GM19372 (cell line): Measurements from ENCODE around the gene ACTR10.

Experiments
- ATAC-seq: cut with Tn5 transposase; IDR thresholded peaks from one replicate; pipeline ENCODE4 v1.9.1; 2021; ENCODE audit warnings: mild to moderate bottlenecking, low read depth, moderate library complexity; ENCODE audit not compliant: unreplicated experiment

ACTR10 gene

GRCh38 chr14:58199726-58200479, at the start of gene ACTR10:
ACTR10 (plus strand) TSS chr14:58200149; CDS start chr14:58200218, 69 bp downstream.
- ATAC-seq, result peak; percentile 91

GRCh38 chr14:58150243-58150805, 49.6 kb upstream of the ACTR10 start:
- ATAC-seq, result no peak

GRCh38 chr14:58151133-58152013, 48.6 kb upstream of the ACTR10 start:
- ATAC-seq, result peak; percentile 37

- peak; percentile 87 for ATAC-seq
Observed at GRCh38 chr14:58152014-58152857, 47.7 kb upstream of the ACTR10 start, which contains the start of gene ARMH4. ARMH4 (minus strand) TSS chr14:58152213; CDS start chr14:58139358, 12,855 bp downstream.

GRCh38 chr14:58160561-58160960, 39.4 kb upstream of the ACTR10 start:
- ATAC-seq, result no peak

GRCh38 chr14:58166005-58166983, 33.7 kb upstream of the ACTR10 start:
- peak; percentile 60 for ATAC-seq

GRCh38 chr14:58167057-58167456, 32.9 kb upstream of the ACTR10 start:
- ATAC-seq, result no peak

GRCh38 chr14:58167891-58168290, 32.1 kb upstream of the ACTR10 start:
- no peak for ATAC-seq

- peak; percentile 74 for ATAC-seq
Observed at GRCh38 chr14:58171090-58171489, 28.9 kb upstream of the ACTR10 start.

- no peak for ATAC-seq
Observed at GRCh38 chr14:58177125-58177524, 22.8 kb upstream of the ACTR10 start.

GRCh38 chr14:58189176-58189575, 10.8 kb upstream of the ACTR10 start:
- ATAC-seq, result no peak

- no peak for ATAC-seq
Observed at GRCh38 chr14:58191763-58192601, 8.0 kb upstream of the ACTR10 start.

- ATAC-seq, result no peak
Observed at GRCh38 chr14:58193542-58193941, 6.4 kb upstream of the ACTR10 start.

- no peak for ATAC-seq
Observed at GRCh38 chr14:58196198-58196597, 3.8 kb upstream of the ACTR10 start.

GRCh38 chr14:58198086-58198485, 1.9 kb upstream of the ACTR10 start:
- ATAC-seq, result no peak

- ATAC-seq, result peak; percentile 6
Observed at GRCh38 chr14:58200480-58200841, 512 bp downstream of the ACTR10 start.

GRCh38 chr14:58200846-58201245, 897 bp downstream of the ACTR10 start:
- ATAC-seq, result no peak

GRCh38 chr14:58213176-58213575, 13.2 kb downstream of the ACTR10 start:
- ATAC-seq, result no peak
